ENCODE results near the gene HYAL4.
"Not testable (repeated sequence)": the region's sequence is repeated elsewhere in the genome, so short reads cannot be mapped to it uniquely, and the experiment has no call there.

Gene HYAL4

DNA sequence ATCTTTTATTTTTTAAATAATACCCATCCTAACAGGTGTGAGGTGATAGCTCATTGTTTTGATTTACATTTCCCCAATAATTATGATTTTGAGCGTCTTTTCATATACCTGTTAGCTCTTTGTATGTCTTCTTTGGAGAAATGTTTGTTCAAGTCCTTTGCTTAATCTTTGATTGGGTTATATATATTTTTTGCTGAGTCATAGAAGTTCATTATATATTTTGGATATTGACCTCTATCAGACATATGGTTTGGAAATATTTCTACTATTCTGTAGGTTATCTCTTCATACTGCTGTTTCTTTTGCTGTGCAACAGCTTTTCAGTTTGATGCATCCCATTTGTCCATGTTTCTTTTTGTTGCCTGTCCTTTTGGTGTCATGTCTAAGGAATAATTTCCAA lies 23.6 kb upstream of the HYAL4 start:
- no peak for DNase-seq (ENCODE audit: low read depth)
- TF ChIP-seq, protein P1, sequence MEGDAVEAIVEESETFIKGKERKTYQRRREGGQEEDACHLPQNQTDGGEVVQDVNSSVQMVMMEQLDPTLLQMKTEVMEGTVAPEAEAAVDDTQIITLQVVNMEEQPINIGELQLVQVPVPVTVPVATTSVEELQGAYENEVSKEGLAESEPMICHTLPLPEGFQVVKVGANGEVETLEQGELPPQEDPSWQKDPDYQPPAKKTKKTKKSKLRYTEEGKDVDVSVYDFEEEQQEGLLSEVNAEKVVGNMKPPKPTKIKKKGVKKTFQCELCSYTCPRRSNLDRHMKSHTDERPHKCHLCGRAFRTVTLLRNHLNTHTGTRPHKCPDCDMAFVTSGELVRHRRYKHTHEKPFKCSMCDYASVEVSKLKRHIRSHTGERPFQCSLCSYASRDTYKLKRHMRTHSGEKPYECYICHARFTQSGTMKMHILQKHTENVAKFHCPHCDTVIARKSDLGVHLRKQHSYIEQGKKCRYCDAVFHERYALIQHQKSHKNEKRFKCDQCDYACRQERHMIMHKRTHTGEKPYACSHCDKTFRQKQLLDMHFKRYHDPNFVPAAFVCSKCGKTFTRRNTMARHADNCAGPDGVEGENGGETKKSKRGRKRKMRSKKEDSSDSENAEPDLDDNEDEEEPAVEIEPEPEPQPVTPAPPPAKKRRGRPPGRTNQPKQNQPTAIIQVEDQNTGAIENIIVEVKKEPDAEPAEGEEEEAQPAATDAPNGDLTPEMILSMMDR (conservative IDR thresholded peaks at IDR 0.05; ENCODE audit: control insufficient read depth, insufficient read depth, low read depth, low read length): no peak
- no peak overlapping the region for H3K4me3 ChIP-seq (ENCODE audit: control insufficient read depth, low read depth, low read length)

- H3K4me3 ChIP-seq (ENCODE audit: control insufficient read depth, low read depth, low read length): no peak overlapping the region
- TF ChIP-seq, protein P1 (conservative IDR thresholded peaks at IDR 0.05; ENCODE audit: control insufficient read depth, insufficient read depth, low read depth, low read length): no peak
- no peak for DNase-seq (ENCODE audit: low read depth)
These were observed 20.8 kb upstream of the HYAL4 start for GRCh38 chr7:123823898-123824753.

- TF ChIP-seq, protein P1 (conservative IDR thresholded peaks at IDR 0.05; ENCODE audit: control insufficient read depth, insufficient read depth, low read depth, low read length): no peak
- no peak for DNase-seq (ENCODE audit: low read depth)
These were observed 20.3 kb upstream of the HYAL4 start for GRCh38 chr7:123824754-123825067.

GRCh38 chr7:123828805-123829204 lies 16.2 kb upstream of the HYAL4 start:
- TF ChIP-seq, protein P1 (conservative IDR thresholded peaks at IDR 0.05; ENCODE audit: control insufficient read depth, insufficient read depth, low read depth, low read length): no peak
- no peak for DNase-seq (ENCODE audit: low read depth)
- H3K4me3 ChIP-seq (ENCODE audit: control insufficient read depth, low read depth, low read length): no peak overlapping the region

More at GRCh38 chr7:123824754-123825067, 20.3 kb upstream of the HYAL4 start:
- no peak overlapping the region for H3K4me3 ChIP-seq (ENCODE audit: control insufficient read depth, low read depth, low read length)

DNA sequence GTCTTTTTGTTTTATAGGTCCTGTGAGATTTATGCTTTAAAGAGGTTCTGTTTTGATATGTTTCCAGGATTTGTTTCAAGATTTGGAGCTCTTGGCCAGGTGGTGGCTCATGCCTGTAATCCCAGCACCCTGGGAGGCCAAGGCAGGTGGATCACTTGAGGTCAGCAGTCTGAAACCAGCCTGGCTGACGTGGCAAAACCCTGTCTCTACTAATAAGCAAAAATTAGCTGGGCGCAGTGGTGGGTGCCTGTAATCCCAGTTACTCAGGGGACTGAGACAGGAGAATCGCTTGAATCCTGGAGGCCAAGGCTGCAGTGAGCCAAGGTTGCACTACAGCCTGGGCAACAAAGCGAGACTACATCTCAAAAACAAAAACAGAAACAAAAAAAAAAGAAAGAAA lies 8.3 kb upstream of the HYAL4 start:
- TF ChIP-seq, protein P1 (conservative IDR thresholded peaks at IDR 0.05; ENCODE audit: control insufficient read depth, insufficient read depth, low read depth, low read length): no peak
- no peak overlapping the region for H3K4me3 ChIP-seq (ENCODE audit: control insufficient read depth, low read depth, low read length)
- DNase-seq (ENCODE audit: low read depth): no peak

GRCh38 chr7:123839106-123839505 lies 5.9 kb upstream of the HYAL4 start:
- DNase-seq (ENCODE audit: low read depth); H3K4me3 ChIP-seq (ENCODE audit: control insufficient read depth, low read depth, low read length): not testable (repeated sequence)

DNA sequence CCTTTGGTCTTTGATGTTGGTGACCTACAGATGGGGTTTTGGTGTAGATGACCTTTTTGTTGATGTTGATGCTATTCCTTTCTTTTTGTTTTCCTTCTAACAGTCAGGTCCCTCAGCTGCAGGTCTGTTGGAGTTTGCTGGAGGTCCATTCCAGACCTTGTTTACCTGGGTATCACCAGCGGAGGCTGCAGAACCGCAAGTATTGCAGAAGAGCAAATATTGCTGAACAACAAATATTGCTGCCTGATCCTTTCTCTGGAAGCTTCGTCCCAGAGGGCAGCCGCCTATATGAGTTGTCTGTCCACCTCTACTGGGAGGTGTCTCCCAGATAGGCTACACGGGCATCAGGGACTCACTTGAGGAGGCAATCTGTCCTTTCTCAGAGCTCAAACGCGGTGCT lies 827 bp upstream of the HYAL4 start:
- H3K4me3 ChIP-seq (ENCODE audit: control insufficient read depth, low read depth, low read length); DNase-seq (ENCODE audit: low read depth): not testable (repeated sequence)

GRCh38 chr7:123845823-123846216 lies 851 bp downstream of the HYAL4 start:
- no peak overlapping the region for H3K4me3 ChIP-seq (ENCODE audit: control insufficient read depth, low read depth, low read length)
- no peak for DNase-seq (ENCODE audit: low read depth)
- TF ChIP-seq, protein P1 (conservative IDR thresholded peaks at IDR 0.05; ENCODE audit: control insufficient read depth, insufficient read depth, low read depth, low read length): no peak

Data from fibroblast of mammary gland (primary cell).